Measurements from ENCODE around the gene LRP1-AS. TPM values are rescaled to one million over a fixed set of nuclear protein-coding genes. Genes with fewer than 3 reads are reported as not detected.

Gene LRP1-AS
- polyA plus RNA-seq, 1 donor (not counting 4 experiments of a cell fraction or from before 2014, with no cell fraction given), result not detected

DNA sequence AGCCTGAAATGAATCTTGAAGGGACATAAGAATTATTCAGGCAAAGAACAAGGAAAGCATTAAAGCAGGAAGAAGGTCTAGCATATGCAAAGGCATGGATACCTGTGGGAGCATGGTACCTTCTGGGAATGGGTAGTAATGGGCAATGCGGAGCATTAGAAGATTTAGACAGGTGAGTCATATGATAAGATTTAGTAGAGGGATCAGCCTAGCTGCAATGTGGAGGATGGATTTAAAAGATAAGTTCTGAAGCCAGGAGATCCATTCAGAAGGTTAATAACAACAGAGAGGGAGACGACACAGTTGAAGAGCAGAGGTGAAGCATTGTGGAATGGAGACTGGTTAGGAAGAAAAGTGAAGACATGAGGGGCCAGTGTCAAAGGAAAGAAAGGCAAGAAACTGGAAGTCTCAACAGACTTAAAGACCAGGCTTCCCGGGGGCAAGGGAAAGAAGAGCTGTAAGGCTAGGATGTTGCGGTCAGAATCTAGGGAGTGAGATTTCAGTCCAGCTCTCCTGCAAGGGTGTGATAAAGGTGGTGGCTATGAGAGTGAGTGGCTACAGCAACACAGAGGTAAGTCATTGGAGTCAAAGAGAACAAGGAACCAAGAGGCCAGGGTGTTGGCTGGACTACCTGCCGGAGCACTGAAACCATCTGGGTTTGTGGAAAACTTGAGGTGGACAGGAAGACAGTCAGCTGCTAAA lies 30.7 kb downstream of the LRP1-AS start:
- DNase-seq (ENCODE audit: low read depth, low spot score), result no peak
- Histone ChIP-seq H4K20me1 (ENCODE audit: control insufficient read depth, extremely low read depth, insufficient read depth, low read length) (no peaks in the 10 kb centered on the region), H3K4me1 (ENCODE audit: control insufficient read depth, extremely low read depth, insufficient read depth, low read length) (peaks cover 32% of the 10 kb centered on the region), H3K9me3 (ENCODE audit: control insufficient read depth, low read depth, low read length) (no peaks in the 10 kb centered on the region), H3K9ac (ENCODE audit: control insufficient read depth, extremely low read depth, insufficient read depth, low read length) (no peak overlapping the region), H3K4me2 (ENCODE audit: control insufficient read depth, extremely low read depth, insufficient read depth, low read depth, low read length) (no peak overlapping the region), H2AFZ (ENCODE audit: control insufficient read depth, low read length) (no peak overlapping the region), H3K27me3 (ENCODE audit: control insufficient read depth, extremely low read depth, insufficient read depth, low read length) (no peaks in the 10 kb centered on the region), H3K27ac (ENCODE audit: control insufficient read depth, insufficient read depth, low read length) (no peak overlapping the region), H3K9me1 (ENCODE audit: control insufficient read depth, extremely low read depth, insufficient read depth, low read length) (no peaks in the 10 kb centered on the region), H3K36me3 (ENCODE audit: control insufficient read depth in 2 of 2, extremely low read depth in 1 of 2, insufficient read depth in 2 of 2, low read length in 2 of 2) (no peaks in the 10 kb centered on the region), H3K79me2 (ENCODE audit: control insufficient read depth, insufficient read depth, low read length) (no peaks in the 10 kb centered on the region), H3K4me3 (ENCODE audit: control insufficient read depth in 2 of 3, extremely low read depth in 1 of 3, insufficient read depth in 2 of 3, low read depth in 1 of 3, low read length in 3 of 3) (no peak overlapping the region)
- dilution Hi-C loops (cut with MboI; ENCODE audit: extremely low pct_ligation_motif_present, low sequenced_read_pairs), result no loop called here
- FAIRE-seq, result no peak
- TF ChIP-seq, protein P1, sequence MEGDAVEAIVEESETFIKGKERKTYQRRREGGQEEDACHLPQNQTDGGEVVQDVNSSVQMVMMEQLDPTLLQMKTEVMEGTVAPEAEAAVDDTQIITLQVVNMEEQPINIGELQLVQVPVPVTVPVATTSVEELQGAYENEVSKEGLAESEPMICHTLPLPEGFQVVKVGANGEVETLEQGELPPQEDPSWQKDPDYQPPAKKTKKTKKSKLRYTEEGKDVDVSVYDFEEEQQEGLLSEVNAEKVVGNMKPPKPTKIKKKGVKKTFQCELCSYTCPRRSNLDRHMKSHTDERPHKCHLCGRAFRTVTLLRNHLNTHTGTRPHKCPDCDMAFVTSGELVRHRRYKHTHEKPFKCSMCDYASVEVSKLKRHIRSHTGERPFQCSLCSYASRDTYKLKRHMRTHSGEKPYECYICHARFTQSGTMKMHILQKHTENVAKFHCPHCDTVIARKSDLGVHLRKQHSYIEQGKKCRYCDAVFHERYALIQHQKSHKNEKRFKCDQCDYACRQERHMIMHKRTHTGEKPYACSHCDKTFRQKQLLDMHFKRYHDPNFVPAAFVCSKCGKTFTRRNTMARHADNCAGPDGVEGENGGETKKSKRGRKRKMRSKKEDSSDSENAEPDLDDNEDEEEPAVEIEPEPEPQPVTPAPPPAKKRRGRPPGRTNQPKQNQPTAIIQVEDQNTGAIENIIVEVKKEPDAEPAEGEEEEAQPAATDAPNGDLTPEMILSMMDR (optimal IDR thresholded peaks at IDR 0.05 in 1 of 3, IDR thresholded peaks at IDR 0.05 in 1 of 3, conservative IDR thresholded peaks at IDR 0.05 in 1 of 3; ENCODE audit: extremely low read depth in 1 of 3, insufficient read depth in 2 of 3, low read length in 3 of 3), result no peak
- TF ChIP-seq EZH2 (IDR thresholded peaks at IDR 0.05; ENCODE audit: low read length), result no peak

DNA sequence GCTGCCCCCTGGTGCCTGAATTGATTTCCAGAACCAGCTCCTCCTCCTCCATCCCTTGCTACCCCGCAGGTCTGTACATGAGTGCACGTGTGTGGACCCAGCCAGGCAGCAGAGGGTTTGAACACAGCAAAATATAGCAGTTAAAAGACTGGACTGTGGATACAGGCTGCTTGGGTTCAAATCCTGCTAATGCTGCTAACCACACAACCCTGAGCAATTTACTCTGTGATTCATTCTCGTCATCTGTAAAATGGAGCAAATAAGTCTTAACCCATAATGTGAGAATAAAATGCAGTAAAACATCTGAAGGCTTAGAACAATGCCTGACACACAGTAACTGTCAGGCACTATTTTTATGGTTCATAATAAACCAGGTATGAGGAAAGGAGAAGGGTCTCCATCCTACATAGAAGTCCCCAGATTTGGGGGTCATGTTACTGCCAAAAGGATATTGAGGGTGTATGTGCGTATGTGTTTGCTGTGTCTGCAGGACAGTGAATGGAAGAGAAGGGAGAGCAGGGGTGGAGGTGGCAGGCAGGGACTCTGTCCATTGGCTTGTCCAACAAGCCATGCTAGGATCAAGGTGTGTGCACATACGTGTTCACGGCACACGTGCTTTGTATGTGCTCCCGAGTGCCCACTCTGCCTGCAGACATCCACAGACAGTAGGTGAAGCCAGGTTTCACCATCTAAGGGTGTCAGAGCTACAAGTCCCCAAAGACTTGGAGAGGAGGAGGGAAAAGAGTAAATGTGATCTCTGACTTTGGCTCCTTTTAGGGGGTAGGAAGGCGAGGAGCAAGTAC lies 34.7 kb downstream of the LRP1-AS start:
- Histone ChIP-seq H3K4me2 (ENCODE audit: control insufficient read depth, extremely low read depth, insufficient read depth, low read depth, low read length) (peak overlapping the region; percentile 99), H2AFZ (ENCODE audit: control insufficient read depth, low read length) (no peak overlapping the region), H3K36me3 (ENCODE audit: control insufficient read depth in 2 of 2, extremely low read depth in 1 of 2, insufficient read depth in 2 of 2, low read length in 2 of 2) (peaks cover under 1 to 7% of the 10 kb centered on the region in 2 experiments), H3K27me3 (ENCODE audit: control insufficient read depth, extremely low read depth, insufficient read depth, low read length) (no peaks in the 10 kb centered on the region), H3K9me3 (ENCODE audit: control insufficient read depth, low read depth, low read length) (no peaks in the 10 kb centered on the region), H3K9ac (ENCODE audit: control insufficient read depth, extremely low read depth, insufficient read depth, low read length) (peak overlapping the region; percentile 100), H3K27ac (ENCODE audit: control insufficient read depth, insufficient read depth, low read length) (peak overlapping the region; percentile 100), H4K20me1 (ENCODE audit: control insufficient read depth, extremely low read depth, insufficient read depth, low read length) (peaks cover 3% of the 10 kb centered on the region), H3K79me2 (ENCODE audit: control insufficient read depth, insufficient read depth, low read length) (peaks cover 22% of the 10 kb centered on the region), H3K9me1 (ENCODE audit: control insufficient read depth, extremely low read depth, insufficient read depth, low read length) (no peaks in the 10 kb centered on the region), H3K4me3 (ENCODE audit: control insufficient read depth in 2 of 3, extremely low read depth in 1 of 3, insufficient read depth in 2 of 3, low read depth in 1 of 3, low read length in 3 of 3) (peak overlapping the region in 1 of 3 experiments; percentile 97), H3K4me1 (ENCODE audit: control insufficient read depth, extremely low read depth, insufficient read depth, low read length) (peaks cover 26% of the 10 kb centered on the region)
- TF ChIP-seq, protein P1 (optimal IDR thresholded peaks at IDR 0.05 in 1 of 3, IDR thresholded peaks at IDR 0.05 in 1 of 3, conservative IDR thresholded peaks at IDR 0.05 in 1 of 3; ENCODE audit: extremely low read depth in 1 of 3, insufficient read depth in 2 of 3, low read length in 3 of 3), result peak; percentile 82 to 89 (median 85)
- TF ChIP-seq EZH2 (IDR thresholded peaks at IDR 0.05; ENCODE audit: low read length), result no peak
- dilution Hi-C loops (cut with MboI; ENCODE audit: extremely low pct_ligation_motif_present, low sequenced_read_pairs), result no loop called here
- FAIRE-seq (peak; percentile 75), DNase-seq (ENCODE audit: low read depth, low spot score) (no peak)

Data from keratinocyte (primary cell).